Measurements from ENCODE around the gene GAPDHS.

Gene GAPDHS

GRCh38 chr19:35510626-35510964, 22.7 kb upstream of the GAPDHS start:
- DNase-seq (ENCODE audit: low read depth, low spot score), result no peak

DNA sequence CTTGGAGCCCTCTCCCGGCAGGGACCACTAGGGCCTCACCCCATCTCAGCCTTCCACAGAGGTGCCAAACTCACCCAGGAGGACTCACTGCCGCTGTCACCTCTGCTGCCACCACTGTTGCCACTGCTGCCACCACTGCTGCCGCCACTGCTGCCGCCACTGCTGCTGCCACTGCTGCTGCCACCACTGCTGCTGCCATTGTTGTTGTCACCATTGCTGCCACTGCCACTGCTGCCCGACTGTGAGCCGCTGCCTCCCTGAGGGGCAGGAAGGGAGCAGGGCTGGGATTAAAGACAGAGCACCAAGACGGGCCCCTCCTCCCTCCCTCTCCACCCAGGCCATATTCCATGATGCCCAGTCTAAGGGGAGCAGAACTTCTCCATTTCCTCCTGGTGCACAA, 21.9 kb upstream of the GAPDHS start:
- no peak for DNase-seq (ENCODE audit: low read depth, low spot score)

DNA sequence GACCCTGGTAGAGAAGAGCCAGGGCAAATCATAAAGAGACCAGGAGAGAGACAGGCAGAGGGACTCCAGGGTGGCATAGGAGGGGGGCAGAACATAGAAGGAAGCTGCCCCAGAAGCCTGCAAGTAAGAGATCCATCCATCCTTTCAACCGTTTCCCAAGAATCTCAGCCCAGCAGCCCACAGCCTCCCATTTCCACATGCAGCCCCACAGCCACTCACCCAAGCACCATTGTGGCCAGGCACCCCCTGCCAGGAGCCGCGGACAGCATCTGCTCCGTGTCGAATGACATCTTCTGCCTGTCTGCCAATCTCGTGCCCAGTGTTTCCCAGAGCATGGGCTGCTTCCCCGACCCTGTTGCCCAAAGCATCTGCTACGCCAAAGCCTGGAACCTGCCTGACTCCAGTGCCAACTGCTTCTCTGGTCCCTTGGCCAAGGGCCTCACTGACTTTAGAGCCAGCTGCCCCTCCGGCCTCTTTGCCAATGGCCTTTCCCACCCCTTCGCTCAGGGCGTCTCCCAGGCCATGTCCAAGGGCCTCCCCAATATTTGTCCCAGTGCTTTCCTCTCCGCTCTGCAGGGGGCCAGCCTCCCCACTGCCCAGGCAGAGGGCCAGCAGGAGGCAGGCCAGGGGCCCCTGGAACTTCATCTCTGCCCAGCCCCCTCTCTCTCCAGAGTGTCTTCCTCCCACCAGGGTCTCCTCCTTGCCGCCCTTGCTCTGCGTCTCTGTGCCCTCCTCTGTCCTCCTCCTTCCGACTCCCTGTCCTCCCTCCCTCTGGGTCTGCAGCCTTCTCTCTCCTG, 20.2 kb upstream of the GAPDHS start:
- no peak for DNase-seq (ENCODE audit: low read depth, low spot score)

- DNase-seq (ENCODE audit: low read depth, low spot score), result no peak
These were observed 19.5 kb upstream of the GAPDHS start, which contains the start of gene DMKN for GRCh38 chr19:35513628-35514281. Gene DMKN (minus strand): TSS chr19:35513649. CDS start chr19:35513475, 174 bp downstream.

GRCh38 chr19:35514282-35514809, 18.9 kb upstream of the GAPDHS start:
- DNase-seq (ENCODE audit: low read depth, low spot score), result no peak

DNA sequence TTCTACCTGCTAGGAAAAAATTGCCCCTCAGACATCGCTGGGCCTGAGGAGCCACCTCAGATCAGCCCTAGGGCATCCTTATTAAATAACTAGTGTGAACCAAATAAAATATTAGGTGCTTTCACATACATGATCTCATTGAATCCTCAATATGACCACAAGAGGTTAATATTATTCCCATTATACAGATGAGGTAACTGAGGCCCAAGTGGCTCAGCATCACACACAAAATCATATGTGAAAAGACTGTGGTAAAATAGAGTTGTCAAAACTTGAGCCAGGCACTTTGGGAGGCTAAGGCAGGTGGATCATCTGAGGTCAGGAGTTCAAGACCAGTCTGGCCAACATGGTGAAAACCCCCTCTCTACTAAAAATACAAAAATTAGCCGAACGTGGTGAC, 16.9 kb upstream of the GAPDHS start:
- no peak for DNase-seq (ENCODE audit: low read depth, low spot score)

- DNase-seq (ENCODE audit: low read depth, low spot score), result no peak
These were observed 15.9 kb upstream of the GAPDHS start for GRCh38 chr19:35517342-35517741.

DNA sequence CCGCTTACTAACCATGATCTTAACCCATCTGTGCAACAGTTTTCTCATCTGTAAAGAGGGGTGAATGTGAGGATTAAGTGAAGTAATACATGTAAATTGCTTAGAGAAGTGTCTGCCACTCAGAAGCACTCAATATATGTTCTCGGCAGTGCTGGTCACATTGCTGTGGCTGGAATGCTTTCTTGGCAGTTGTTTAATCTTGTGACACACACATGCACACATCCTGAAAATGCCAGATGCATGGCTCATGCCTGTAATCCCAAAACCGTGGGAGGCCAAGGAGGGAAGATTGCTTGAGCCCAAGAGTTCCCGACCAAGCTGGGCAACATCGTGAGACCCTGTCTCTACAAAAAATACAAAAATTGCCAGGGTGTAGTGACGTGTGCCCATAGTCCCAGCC, 14.9 kb upstream of the GAPDHS start:
- no peak for DNase-seq (ENCODE audit: low read depth, low spot score)

DNA sequence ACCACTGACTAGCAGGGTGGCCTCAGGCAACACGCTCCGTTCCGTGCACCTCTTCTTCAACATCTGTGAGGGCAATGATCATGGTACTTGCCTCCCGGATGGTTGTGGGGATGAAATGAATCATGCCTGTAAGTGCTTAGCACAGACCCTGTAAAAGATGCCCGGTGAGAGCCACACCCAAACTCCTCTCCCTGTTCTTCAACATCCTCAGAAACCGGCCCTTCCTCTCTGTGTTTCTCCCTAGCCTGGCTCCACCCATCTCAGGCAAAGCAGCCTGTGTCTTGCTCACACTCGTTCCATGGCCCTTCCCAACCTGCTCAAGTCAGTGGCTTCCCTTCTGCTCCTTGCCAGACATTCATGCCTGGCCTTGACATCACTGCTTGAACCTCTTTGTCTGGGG, 14.0 kb upstream of the GAPDHS start:
- no peak for DNase-seq (ENCODE audit: low read depth, low spot score)

DNA sequence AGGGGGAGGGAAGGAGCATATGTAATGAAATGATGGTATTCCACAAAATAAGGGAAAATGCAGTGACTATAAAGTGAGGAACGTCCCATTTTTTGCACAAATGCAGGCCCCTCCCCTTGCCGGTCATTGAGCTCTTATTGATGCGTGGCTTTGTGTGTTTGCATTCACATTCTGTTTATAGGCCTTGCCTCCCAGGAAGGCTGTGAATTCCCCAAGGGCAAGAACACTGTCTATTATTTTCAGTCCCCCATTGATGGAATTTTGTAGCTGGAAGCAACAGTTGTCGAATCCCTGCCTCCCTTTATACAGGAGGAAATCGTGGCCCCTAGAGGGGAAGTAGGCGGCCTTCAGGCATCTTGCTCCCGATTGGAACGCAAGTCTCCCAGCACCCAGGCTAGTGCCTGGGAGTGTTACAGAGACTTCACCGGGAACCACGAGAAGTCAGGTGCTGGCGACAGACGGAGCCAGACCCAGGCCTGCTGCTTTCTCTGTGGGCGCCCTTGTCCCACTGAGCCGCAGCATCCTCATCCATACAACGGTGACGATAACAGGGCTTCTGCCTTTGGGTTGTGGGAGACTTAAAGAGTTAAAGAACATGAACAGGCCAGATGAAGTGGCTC, 12.0 kb upstream of the GAPDHS start:
- no peak for DNase-seq (ENCODE audit: low read depth, low spot score)

GRCh38 chr19:35522745-35523327, 10.4 kb upstream of the GAPDHS start:
- no peak for DNase-seq (ENCODE audit: low read depth, low spot score)

- no peak for DNase-seq (ENCODE audit: low read depth, low spot score)
These were observed 8.9 kb upstream of the GAPDHS start for GRCh38 chr19:35524181-35524837.

GRCh38 chr19:35525873-35526272, 7.4 kb upstream of the GAPDHS start:
- no peak for DNase-seq (ENCODE audit: low read depth, low spot score)

DNA sequence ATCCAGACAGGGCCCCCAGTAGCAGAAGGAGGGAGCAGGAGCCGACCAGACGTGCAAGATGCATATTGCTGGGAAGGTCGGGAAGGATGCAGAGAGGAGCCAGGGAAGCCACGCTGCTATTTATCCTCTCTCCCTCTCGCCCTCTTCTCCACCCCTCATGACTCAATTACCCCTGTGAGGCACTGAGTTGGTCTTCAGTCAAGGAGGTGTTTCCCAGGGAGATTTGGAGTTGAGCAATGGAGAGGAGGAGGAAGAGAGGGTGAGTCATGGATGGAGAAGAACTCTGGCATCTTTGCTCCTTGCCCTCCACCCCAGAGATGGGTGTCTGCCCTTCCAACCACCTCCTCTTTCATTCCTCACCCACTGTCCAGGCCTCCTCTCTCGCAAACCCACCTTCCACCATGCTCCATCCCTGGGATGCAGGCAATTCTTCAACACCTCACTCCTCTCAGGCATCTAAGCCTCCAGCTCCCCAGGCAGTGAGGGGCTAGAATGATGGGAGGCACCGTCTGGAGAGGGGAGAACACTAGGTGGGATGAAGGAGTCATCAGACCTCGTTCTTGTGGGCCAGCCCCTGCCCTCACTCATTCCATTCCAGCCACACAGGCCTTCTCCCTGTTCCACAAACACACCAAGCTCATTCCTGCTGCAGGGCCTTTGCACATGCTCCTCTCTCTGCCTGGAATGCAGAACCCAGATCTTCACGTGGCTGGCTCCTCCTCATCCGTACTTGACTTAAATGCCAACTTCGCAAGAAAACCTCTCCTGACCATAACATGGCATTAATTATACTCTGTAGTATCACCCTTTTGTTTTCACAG, 4.8 kb upstream of the GAPDHS start, which contains the start of gene SBSN:
TSS of gene SBSN (minus strand) at position 94 of the 821 bp plus-strand sequence. CDS start at position 64, 30 bp downstream.
- DNase-seq (ENCODE audit: low read depth, low spot score), result no peak

- DNase-seq (ENCODE audit: low read depth, low spot score), result no peak
These were observed 3.7 kb upstream of the GAPDHS start for GRCh38 chr19:35529241-35530218.

GRCh38 chr19:35531291-35531690, 2.0 kb upstream of the GAPDHS start:
- DNase-seq (ENCODE audit: low read depth, low spot score), result no peak

- DNase-seq (ENCODE audit: low read depth, low spot score), result no peak
These were observed 651 bp downstream of the GAPDHS start for GRCh38 chr19:35533822-35534392.

GRCh38 chr19:35534803-35535480, 1.7 kb downstream of the GAPDHS start:
- no peak for DNase-seq (ENCODE audit: low read depth, low spot score)

GRCh38 chr19:35539314-35539713, 6.1 kb downstream of the GAPDHS start:
- DNase-seq (ENCODE audit: low read depth, low spot score), result no peak
